SIG-M5 (cell line): ENCODE data around the gene MERTK.

Experiments
- DNase-seq: peaks from one replicate; lab custom pipeline; 2025; lab: John Stamatoyannopoulos, UW

The MERTK gene

GRCh38 chr2:111981666-111982065 is 83.3 kb downstream of the MERTK start:
- DNase-seq, result no peak

GRCh38 chr2:111982822-111983221 is 84.4 kb downstream of the MERTK start:
- no peak for DNase-seq

- no peak for DNase-seq
Measured at GRCh38 chr2:111983478-111984212, 85.2 kb downstream of the MERTK start.

GRCh38 chr2:111984213-111984604 is 85.8 kb downstream of the MERTK start:
- no peak for DNase-seq

- no peak for DNase-seq
Measured at GRCh38 chr2:111985514-111985913, 87.1 kb downstream of the MERTK start.

GRCh38 chr2:111986116-111986900 is 87.9 kb downstream of the MERTK start:
- no peak for DNase-seq

GRCh38 chr2:111990375-111990774 is 92.0 kb downstream of the MERTK start:
- no peak for DNase-seq

- DNase-seq, result no peak
Measured at GRCh38 chr2:111990856-111991255, 92.4 kb downstream of the MERTK start.

GRCh38 chr2:111994042-111994441 is 95.6 kb downstream of the MERTK start:
- no peak for DNase-seq

GRCh38 chr2:111995148-111995547 is 96.7 kb downstream of the MERTK start:
- DNase-seq, result no peak

- no peak for DNase-seq
Measured at GRCh38 chr2:111999809-112000208, 101.4 kb downstream of the MERTK start.

GRCh38 chr2:112000399-112001135 is 102.2 kb downstream of the MERTK start:
- no peak for DNase-seq

- peak; percentile 93 for DNase-seq
Measured at GRCh38 chr2:112001136-112001715, 102.8 kb downstream of the MERTK start.

GRCh38 chr2:112001942-112002341 is 103.5 kb downstream of the MERTK start:
- no peak for DNase-seq

- no peak for DNase-seq
Measured at GRCh38 chr2:112003576-112004252, 105.3 kb downstream of the MERTK start.

GRCh38 chr2:112004253-112004645 is 105.8 kb downstream of the MERTK start:
- DNase-seq, result peak; percentile 78

GRCh38 chr2:112005406-112006075 is 107.1 kb downstream of the MERTK start:
- DNase-seq, result no peak

GRCh38 chr2:112006076-112006410 is 107.6 kb downstream of the MERTK start:
- DNase-seq, result peak; percentile 36

- DNase-seq, result no peak
Measured at GRCh38 chr2:112007493-112007892, 109.1 kb downstream of the MERTK start.

- DNase-seq, result no peak
Measured at GRCh38 chr2:112008910-112009485, 110.6 kb downstream of the MERTK start.

- no peak for DNase-seq
Measured at GRCh38 chr2:112010751-112011150, 112.3 kb downstream of the MERTK start.
